Ovary (tissue), 3 donors: ENCODE results near the gene GRM5.

Source experiments
- EP300 ChIP-seq: sonication (generic); formaldehyde crosslinking; IDR thresholded peaks from one replicate; pipeline ENCODE4 v1.6.1; 2017; ENCODE audit warnings: antibody characterized with exemption
- POLR2A ChIP-seq: fragments of 450-650 bp; IDR thresholded peaks from one replicate; pipeline ENCODE4 v1.6.1; 2017; ENCODE audit warnings: antibody characterized with exemption, mild to moderate bottlenecking, moderate library complexity
- TF ChIP-seq, protein P1 (sequence below), 3 donors: fragments of 450-650 bp in 2 of 3; fragments of 200-600 bp in 1 of 3; IDR thresholded peaks; one replicate each; pipeline versions ENCODE4 v1.5.1 to v1.8.0; 2016 to 2022; ENCODE audit warnings: antibody characterized with exemption in 3 of 3, mild to moderate bottlenecking in 1 of 3
- donor health status: DM: no; HTN: no; CAD: no.

DNA sequence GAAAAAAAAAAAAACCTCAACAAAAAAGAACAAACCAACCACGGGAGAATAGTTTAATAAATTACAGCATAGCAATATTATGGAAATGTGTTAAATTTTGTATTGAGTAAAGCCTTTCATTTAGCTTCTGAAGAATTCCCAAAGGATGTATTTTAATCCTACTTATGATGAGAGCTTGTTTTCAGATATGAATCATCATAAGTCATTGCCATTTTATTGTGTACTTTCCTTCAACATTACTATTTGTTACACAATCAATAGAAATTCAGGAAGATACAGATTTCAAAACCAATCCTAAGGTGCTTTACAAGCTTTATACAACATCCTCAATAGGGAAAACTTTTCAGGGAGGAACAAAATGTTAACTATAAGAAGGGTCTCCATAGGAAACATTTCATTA, 527.7 kb downstream of the GRM5 start:
- TF ChIP-seq, protein P1, sequence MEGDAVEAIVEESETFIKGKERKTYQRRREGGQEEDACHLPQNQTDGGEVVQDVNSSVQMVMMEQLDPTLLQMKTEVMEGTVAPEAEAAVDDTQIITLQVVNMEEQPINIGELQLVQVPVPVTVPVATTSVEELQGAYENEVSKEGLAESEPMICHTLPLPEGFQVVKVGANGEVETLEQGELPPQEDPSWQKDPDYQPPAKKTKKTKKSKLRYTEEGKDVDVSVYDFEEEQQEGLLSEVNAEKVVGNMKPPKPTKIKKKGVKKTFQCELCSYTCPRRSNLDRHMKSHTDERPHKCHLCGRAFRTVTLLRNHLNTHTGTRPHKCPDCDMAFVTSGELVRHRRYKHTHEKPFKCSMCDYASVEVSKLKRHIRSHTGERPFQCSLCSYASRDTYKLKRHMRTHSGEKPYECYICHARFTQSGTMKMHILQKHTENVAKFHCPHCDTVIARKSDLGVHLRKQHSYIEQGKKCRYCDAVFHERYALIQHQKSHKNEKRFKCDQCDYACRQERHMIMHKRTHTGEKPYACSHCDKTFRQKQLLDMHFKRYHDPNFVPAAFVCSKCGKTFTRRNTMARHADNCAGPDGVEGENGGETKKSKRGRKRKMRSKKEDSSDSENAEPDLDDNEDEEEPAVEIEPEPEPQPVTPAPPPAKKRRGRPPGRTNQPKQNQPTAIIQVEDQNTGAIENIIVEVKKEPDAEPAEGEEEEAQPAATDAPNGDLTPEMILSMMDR (IDR thresholded peaks at IDR 0.05): no peak
- no peak for TF ChIP-seq EP300
- TF ChIP-seq POLR2A: no peak
